Stimulated activated CD4-positive, alpha-beta T cell treated with anti-CD3 and anti-CD28 coated beads, Interleukin-12 subunit alpha, Interleukin-12 subunit beta, amount 100 ng/mL, for 24 hours (primary cell): ENCODE measurements around the gene NUDT8.
"Not testable (repeated sequence)": the region's sequence is repeated elsewhere in the genome, so short reads cannot be mapped to it uniquely, and the experiment has no call there.

Experiments
- DNase-seq, 2 experiments: peaks; one replicate each; pipeline ENCODE4 v3.0.0-alpha.2; 2020; ENCODE audit warnings: low read depth in 2 of 2

NUDT8 gene

GRCh38 chr11:67660752-67661151 lies 31.0 kb upstream of the NUDT8 start:
- not testable (repeated sequence) for DNase-seq

- not testable (repeated sequence) for DNase-seq
Measured at GRCh38 chr11:67659651-67660165, 30.0 kb upstream of the NUDT8 start.

GRCh38 chr11:67657300-67657699 lies 27.6 kb upstream of the NUDT8 start:
- no peak for DNase-seq

- DNase-seq = no peak
Measured at GRCh38 chr11:67656278-67656922, 26.7 kb upstream of the NUDT8 start.

GRCh38 chr11:67654225-67654624 lies 24.5 kb upstream of the NUDT8 start:
- DNase-seq = no peak

- DNase-seq = no peak
Measured at GRCh38 chr11:67652965-67653845, 23.5 kb upstream of the NUDT8 start.

- DNase-seq = no peak
Measured at GRCh38 chr11:67651976-67652781, 22.4 kb upstream of the NUDT8 start.

- DNase-seq = no peak
Measured at GRCh38 chr11:67649634-67650510, 20.1 kb upstream of the NUDT8 start.

- no peak for DNase-seq
Measured at GRCh38 chr11:67648796-67649613, 19.3 kb upstream of the NUDT8 start.

GRCh38 chr11:67648140-67648795 lies 18.5 kb upstream of the NUDT8 start:
- DNase-seq = peak in 1 of 2 experiments; percentile 32

GRCh38 chr11:67647471-67647870 lies 17.7 kb upstream of the NUDT8 start:
- no peak for DNase-seq

GRCh38 chr11:67646535-67647336 lies 17.0 kb upstream of the NUDT8 start:
- peak in 1 of 2 experiments; percentile 20 for DNase-seq

GRCh38 chr11:67645521-67646461 lies 16.1 kb upstream of the NUDT8 start:
- DNase-seq = no peak

GRCh38 chr11:67644472-67645418 lies 15.0 kb upstream of the NUDT8 start:
- no peak for DNase-seq

GRCh38 chr11:67644042-67644441 lies 14.3 kb upstream of the NUDT8 start:
- DNase-seq = no peak
